ENCODE measurements around the gene PRDX3.
A peak's percentile ranks its signal among the peaks of the same experiment; 100 is the strongest.
"Not testable (repeated sequence)": the region's sequence is repeated elsewhere in the genome, so short reads cannot be mapped to it uniquely, and the experiment has no call there.

PRDX3 gene

DNA sequence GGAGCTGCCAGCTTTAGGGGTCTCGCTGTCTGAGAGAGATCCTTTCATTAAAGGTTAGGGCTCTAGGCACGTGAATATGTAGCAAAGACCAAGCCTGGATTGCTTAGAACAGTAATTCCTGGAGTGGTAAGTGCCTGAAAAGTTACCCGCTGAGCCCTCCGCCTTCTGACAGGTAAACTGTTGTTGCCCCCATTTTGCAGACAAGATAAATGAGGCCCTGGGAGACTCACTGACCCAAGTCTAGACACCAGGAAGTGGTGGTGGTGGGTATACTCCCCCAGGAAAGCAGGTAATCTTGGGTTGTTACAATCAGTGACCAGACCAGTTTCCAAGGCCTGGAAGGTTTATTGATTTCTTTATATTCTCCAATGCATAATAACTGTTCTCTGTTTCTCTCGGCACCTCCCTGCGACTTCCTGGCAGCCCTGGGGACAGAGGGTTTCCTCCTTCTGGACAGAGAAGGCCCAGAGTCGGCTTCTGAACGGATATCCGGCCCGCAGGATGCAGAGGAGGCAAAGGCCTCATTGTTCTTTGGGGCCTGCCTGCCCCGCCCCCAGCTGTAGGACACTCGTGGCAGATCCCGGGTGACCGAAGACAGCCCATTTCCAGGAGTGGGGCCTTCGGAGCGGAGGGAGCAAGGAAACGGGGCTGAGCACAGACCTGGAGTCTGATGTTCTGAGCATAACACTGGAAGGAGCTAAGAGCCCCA lies 27.4 kb upstream of the PRDX3 start:
- peak in 1 of 3 experiments; percentile 28 for DNase-seq

DNA sequence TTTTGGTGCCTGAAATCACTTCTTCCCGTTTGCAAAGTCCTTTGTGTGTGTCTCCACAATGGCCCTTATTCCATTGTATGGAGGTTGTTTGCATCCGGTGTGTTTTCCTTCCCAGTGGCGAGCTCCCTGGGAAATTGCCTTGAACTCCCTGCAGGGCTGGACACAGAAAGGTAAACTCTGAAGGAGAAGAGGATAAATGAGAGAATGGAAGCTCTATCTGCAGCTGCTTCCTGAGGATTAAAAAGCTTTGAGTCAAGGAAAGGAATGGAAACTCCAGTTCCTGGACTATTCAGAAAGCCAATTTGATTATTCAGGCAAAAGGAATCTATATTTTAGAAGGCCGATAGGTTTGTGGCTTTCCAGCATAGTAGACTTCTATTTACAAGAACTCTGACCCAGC lies 24.4 kb upstream of the PRDX3 start:
- DNase-seq: peak in 2 of 3 experiments; percentile 1 to 15

GRCh38 chr10:119201233-119201632 lies 22.6 kb upstream of the PRDX3 start:
- DNase-seq: no peak

DNA sequence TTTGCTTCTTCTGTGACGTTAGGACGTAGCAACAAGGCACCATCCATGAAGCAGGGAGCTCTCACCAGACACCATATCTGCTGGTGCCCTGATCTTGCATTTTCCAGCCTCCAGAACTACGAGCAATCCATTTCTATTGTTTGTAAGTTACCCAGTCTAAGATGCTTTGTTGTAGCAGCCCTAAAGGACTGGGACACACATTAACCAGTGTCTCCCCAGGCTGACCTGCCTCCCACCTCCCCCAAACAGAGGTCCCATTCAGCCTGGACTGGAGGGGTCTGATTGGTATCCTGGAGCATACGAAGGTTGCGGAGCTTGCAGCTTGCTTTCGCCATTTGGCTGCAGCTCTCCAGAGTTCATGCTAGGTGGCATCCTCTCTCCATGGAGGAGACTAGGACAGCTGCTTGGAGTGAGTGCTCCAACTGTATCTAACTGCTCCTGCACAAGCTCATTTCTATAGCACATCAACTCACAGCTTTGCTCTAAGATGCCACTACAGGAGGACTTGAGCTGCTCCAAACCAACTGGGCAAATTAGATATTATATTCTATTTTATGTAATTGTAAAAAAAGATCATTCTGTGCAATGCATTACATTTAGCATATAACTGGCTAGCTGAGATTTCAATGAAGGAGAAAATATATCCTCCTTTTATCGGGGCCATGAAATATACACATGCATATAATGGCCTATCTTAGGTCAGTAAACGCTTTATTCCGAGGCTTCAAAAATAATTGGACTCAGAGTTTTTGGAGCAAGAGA lies 20.8 kb upstream of the PRDX3 start:
- DNase-seq: peak; percentile 2 to 62 (median 31)

DNA sequence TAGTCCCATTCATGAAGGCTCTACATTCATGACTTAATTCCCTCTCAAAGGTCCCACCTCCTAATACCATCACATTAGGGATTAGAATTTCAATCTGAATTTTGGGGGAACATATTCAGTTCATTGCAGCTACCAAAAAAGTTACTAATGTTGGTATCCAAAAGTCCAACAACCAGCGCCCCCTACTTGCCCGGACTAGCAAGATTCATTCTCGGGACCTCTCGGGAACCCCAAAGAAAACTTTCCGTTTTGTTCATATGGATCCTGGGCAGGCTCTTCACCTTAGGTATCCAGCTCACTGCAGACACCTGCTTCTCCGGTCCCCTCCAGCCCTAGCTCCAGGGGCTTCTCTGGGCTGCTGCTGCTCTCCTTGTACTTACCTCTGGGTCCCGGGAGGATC lies 19.8 kb upstream of the PRDX3 start:
- DNase-seq: no peak

DNA sequence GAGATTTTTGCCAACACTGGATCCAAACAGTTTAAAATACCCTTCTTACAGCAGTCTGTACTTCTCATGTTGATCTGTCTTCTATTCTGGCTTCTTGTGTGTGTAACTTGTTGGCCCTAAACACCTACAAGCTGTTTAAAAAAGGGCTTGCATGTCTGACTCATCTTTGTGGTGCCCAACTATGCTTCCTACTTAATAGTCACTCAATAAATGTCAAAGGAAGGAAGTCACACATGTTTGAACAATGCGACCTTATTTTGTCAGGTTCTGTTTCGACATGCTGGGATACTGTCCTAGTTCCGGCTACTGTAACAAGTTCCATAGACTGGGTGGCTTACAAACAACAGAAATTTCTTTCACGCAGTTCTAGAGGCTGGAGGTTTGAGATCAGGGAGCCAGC lies 19.3 kb upstream of the PRDX3 start:
- no peak for DNase-seq

- DNase-seq: no peak
Measured at GRCh38 chr10:119191881-119192280, 13.3 kb upstream of the PRDX3 start.

DNA sequence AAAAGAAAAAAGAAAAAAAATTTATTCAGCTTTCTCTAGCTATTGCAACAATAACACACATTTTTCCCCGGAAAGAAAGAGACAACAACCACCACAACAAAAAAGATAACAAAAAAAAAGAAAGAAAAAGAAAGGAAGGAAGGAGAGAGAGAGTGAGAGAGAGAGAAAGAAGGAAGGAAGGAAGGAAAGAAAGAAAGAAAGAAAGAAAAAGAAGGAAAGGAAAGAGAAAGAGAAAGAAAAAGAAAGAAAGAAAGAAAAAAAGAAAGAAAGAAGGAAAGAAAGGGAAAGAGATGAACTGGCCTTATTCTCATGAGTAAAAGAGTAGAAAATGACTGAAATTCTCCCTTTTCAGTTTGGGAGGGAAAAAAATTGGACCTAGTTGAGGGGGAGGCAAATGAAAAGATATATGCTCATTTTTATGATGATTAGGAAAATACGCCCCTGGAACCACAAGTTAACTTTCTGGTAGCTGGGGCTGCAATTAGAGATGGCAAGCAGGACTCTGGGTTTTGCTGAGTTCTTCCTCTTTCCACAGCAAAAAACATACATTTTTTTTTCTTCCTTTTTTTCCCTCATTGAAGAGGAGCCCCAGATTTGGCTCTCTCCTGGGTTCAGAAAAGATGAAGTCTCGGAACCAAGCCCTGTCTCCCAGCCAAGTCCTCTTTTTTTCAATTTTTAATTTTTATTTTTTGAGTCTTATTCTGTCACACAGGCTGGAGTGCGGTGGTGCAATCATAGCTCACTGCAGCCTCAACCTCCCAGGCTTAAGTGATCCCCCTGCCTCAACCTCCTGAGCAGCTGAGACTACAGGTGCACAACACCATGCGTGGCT lies 12.6 kb upstream of the PRDX3 start:
- DNase-seq: no peak

GRCh38 chr10:119190353-119190752 lies 11.7 kb upstream of the PRDX3 start:
- DNase-seq: no peak

- no peak for DNase-seq
Measured at GRCh38 chr10:119189811-119190282, 11.2 kb upstream of the PRDX3 start.

- DNase-seq: no peak
Measured at GRCh38 chr10:119183664-119184412, 5.2 kb upstream of the PRDX3 start.

GRCh38 chr10:119180850-119181400 lies 2.3 kb upstream of the PRDX3 start:
- not testable (repeated sequence) for DNase-seq

- peak in 2 of 3 experiments; percentile 47 to 73 for DNase-seq
Measured at GRCh38 chr10:119177708-119178371, 772 bp downstream of the PRDX3 start.

DNA sequence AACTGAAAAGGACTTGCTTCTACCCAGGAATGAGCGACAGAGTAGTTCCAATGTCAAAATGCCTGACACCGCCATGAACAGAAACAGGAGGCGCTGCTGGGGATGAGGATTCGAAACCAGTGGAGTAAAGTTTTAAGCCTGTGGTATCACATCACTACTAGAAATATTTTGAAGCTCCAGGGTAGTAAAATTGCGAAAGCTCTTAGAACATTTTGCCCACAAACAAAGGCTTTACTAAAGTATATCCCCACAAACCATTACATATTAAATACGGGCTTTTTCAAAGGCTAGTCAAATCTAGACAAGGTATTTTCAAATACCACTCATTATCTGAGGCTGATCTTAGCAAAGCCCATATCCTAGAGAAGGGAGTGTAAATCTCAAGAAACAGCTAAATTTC lies 2.4 kb downstream of the PRDX3 start:
- no peak for DNase-seq

DNA sequence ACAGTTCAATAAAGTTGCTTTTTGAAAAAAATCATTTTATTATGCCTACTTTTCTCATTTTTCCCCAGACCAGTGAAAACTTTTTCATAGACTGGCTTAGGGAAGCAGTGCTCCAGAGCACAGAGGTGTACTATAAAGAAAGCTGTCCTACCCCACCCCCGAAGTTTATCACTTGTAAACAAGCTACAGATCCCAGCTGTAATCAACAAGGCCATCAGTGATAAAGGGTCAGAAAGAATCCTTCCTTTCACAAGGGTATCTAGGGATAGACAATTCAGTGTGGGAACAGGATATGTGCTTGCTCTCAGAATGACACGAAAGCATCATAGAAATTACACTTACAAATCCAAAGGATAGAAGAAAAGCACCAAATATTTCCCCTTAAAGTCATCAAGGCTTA lies 4.5 kb downstream of the PRDX3 start:
- DNase-seq: no peak

DNA sequence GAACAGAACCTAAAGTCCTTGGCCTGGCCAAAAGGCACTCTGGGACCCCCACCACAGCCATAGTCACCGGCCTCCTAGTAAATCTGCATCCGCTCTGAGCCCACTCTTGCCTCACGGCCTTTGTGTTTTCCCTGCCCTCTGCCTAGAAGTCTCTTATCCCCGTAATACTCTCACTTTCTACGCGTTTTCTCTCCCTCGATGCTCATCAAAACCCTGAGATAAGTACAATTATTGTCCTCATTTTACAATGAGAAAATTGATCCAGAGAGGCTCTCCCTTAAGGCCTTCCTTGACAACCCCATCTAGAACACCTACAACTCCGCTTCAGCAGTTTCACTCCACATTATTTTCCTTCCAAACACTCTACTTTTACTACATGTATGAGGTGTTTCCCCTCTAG lies 11.6 kb downstream of the PRDX3 start:
- DNase-seq: no peak

DNA sequence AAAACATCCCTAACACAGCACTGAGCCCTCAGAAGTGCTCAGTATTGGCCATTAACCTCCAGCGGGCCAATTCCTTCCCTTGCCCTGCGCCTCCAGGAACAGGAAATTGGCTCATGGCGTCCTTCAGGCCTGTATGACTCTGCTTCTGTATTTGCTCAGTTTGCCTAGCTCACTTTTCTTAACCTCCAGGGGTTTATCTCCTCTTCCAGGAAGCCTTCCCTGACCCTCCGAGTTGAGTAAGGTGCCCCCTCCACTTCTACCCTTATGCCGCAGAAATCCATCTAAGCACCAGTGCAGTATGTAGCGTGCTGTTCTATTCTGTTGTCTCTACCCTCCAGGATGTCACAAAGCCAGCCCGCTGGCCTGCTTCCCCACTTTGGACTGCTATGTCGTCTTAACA lies 12.0 kb downstream of the PRDX3 start:
- no peak for DNase-seq

- no peak for DNase-seq
Measured at GRCh38 chr10:119166118-119166500, 12.5 kb downstream of the PRDX3 start.

- peak; percentile 50 to 80 (median 78) for DNase-seq
Measured at GRCh38 chr10:119165171-119166117, 13.2 kb downstream of the PRDX3 start, which contains the start of gene SFXN4. Gene SFXN4, minus strand, starts transcription at chr10:119165714. Its CDS starts 67 bp downstream, at chr10:119165647.

- DNase-seq: no peak
Measured at GRCh38 chr10:119162452-119163092, 16.0 kb downstream of the PRDX3 start.
